Esophagus mucosa (tissue), 1 donor: ENCODE data around the gene ALG6. TPM values are rescaled to one million over a fixed set of nuclear protein-coding genes. Genes with fewer than 3 reads are reported as not detected.

Experiments
- ATAC-seq: fragments of 200-7000 bp; cut with Tn5 transposase; one replicate; pipeline ENCODE4 v1.9.1; 2020
- total RNA-seq: library from RNA; stranded (reverse); gene quantifications from one replicate; pipeline ENCODE4 v1.2.4, GENCODE V29; 2023
- donor health status: DM: yes; HTN: yes; CAD: no.

Gene ALG6
- total RNA-seq = 12.3 TPM

- peak; percentile 99 for ATAC-seq
Observed at GRCh38 chr1:63367215-63368103, at the start of gene ALG6. ALG6 (plus strand) TSS chr1:63367627; CDS start chr1:63370978, 3,351 bp downstream.

DNA sequence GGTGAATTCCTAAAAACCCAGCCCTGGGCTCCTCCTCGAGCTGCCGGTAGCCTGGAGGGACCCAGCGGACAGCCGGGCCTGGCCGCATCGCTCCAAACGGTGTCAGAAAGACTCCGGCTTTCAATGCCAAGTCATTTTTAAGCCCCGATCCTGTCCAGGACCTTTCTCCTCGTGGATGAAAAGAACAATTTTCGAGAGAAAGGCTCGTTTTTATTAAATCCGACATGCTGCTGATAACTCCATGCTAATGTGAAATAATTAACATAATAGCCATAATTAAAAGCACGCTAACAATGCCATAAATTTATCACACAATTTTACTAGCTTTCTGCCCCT is 49.6 kb upstream of the ALG6 start:
- ATAC-seq = no peak

DNA sequence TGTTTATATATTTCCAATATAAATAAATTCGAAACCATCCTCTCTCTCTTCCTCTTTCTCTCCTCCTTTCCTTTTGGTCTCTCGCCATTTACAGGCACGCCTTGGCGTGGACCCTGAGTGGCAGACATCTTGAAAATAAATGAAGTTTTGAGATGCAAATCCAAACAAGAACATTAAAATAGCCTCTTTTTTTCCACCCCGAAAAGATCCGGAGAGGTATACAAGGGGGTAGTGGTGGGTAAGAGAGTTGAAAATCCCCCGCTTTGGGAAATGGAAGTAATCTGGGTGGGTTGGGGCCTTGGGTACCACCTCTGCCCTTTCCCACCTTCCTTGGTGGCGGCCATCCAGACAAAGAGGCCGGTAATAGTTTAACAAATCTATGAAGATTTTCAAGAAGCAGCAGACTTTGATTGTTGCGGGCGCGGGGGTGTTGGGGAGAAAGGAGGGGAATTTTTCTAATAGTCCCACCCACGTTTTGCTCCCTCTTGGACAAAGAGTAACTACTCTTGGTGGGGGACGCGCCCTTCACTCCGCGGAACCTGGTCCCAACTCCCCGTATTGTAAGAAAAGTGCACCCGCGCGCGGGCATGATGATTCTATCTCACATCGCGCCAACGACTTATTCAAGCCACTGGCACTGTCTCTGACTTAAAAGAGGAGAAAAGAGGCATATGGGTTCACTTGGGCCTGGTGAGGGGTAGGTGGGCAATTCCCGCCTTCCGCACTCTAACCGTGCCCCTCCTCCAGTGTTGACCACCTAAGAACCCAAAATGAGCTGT is 49.0 kb upstream of the ALG6 start:
- ATAC-seq = no peak

DNA sequence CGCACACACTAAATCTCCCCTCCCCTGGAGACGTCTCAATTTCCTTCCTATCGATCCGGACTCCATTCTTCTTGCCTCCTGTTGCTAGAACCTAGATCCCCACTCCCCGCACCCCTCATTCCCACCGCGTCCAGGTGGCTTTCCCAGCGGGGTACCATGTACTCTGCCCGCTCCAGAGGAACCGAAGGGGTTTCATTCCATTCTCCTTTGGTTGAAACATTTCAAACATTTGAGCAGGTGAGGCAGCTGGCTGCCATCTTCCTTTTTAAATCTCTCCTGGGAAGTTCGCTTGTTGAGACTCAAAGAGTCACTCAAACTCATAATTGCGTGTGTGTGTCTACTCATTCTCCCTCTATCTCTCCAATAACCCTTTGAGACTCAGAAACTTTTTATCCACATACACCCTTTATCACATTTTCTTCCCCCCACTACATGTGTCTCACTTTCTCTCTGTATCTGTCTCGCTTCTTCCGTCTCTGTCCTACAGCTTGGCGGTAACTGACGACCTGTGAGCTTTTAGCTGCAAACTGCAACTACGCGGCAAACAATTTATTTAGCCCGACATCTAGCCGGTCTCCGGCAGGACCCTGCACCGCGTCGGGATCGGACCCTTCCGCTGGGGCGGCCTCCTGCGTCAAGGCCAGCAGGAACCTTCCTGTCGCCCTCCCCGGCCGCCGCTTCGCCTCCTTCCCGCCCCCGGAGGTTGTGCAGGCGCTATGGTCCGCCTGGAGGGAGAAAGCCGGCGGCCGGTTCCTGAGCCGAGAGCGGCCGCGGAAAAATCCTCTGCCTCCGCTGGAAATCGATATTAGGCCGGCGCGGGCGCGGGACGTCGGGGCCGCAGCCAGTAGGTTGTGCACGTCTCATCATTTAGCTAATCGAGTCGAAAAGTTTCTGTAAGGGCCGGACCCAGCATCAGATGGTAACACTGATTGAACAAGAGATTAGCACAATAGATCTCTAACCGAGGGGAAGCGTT is 48.1 kb upstream of the ALG6 start:
- ATAC-seq = no peak

DNA sequence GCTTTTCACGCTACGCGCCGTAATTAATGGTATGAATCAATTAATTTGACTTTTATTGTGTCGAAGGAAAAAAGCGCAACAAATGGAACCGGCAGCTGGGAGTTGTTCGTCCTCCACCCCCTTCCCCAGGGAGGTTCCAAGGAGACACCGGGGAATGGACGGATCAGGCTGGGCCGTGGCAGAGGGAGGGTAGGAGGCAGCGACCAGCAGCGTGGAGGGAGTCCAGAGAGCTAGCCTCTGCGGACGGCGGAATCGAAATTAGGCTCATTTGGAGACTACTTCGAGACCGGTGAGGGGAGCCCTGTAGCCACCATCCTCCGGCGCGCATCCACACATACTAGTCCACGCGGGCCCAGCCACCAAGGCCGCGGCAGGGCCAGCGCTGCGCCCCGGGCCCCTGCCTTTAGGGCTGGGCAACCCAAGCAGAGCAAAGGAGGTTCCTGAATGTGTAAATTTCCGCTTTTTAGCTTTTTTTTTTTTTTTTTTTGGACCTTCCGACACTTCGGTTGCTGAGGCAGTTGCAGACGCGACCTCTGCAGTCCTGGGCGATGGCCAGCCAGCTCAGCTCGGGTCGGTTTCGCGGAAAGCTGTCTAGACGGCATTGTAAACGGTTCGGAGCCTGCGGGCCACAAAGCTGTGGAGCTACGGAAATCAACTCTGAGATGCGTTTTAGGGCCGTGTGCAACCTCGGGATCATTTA is 47.3 kb upstream of the ALG6 start:
- ATAC-seq = no peak

DNA sequence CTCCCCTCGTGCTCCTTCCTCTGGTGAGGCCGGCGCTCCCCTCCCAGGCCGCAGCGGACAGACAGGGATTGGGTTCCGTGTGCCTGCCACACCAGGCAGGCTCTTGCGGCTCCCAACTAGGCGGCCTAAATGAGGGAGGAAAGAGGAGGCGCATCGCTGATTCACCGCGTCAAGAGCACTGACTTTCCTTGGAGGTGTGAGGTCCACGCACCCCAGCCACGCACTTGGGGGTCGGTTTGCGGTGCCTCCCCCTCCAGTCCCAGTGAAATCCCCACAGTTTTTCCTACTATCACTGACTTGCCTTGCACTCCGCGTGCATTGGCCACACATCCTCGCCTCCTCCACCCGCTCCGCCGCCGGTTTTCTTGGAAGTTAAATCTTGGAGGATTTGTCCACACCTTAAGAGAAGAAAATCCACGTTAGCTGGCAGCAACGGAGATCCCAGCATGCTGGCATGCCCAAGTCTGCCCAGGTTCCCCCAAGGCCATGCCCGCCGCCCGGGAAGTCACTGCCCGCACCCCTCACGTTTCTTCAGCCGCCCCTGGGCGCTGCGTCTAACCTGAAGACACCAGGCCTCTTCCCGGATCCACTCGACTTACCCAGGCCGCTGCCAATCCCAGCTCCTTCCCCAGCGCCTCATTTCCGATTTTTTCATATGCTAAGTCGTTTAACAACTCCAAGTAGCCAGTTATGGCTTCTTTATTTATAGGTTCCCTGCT is 46.2 kb upstream of the ALG6 start:
- ATAC-seq = no peak

DNA sequence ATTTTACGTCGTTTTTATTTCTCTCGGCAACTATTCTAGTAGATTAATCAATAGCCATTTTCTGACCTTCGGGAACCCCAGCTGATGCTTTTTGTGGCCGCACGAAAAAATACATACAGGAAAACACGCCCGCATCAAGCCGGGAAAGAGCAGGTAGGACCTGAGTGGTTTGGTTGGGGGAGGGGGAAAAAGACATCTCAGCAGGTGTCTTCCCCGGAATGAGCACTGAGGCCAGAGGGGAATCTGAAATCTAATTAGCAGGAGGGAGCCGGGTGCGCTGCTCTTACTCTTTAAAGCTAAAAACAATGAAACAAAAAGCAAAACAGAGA is 45.7 kb upstream of the ALG6 start:
- ATAC-seq = no peak

DNA sequence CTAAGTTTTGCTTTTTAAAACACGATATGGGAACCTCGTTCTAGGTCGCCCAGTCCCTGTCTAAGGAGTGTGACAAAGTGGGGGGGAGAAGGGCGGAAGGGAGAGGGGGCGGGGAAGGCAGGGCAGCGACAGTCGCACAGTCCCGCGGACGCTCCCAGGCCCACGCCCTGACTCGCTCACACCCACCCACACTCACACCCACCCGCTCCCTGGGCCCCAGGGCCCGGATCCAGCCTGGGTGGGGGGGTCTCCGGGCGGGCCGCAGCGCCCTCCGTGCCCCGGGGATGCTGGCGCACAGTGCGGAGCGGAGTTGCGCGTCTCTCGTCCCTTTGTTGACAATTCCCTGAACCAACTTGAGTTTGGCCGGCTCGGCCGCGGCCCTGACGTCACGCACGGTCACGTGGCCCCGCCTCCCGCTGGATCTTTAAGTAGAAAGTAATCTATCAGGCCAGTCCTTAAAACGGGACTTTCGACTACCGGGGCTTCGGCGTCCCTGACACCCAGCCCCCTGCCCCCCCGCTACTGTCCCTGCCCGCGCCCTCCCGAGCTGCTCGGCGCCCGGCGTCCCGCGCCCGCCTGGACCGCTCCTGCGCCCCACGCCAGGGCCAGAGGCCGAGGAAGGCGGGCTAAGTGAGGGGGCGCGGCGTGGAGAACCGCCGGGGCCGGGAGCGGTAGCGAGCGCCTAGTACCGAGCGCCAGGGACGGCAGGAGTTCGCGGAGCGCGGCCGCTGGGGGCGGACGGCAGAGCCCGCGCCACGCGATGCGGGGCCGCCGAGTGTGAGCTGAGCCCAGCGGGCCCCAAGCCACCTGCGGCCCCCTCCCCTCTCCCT is 45.1 kb upstream of the ALG6 start, which contains the start of gene FOXD3:
TSS of gene FOXD3 (plus strand) at position 454 of the 830 bp plus-strand sequence. CDS start 492 bp downstream, outside the sequence.
- peak; percentile 55 for ATAC-seq

GRCh38 chr1:63322944-63323864 is 44.2 kb upstream of the ALG6 start:
- ATAC-seq = no peak

GRCh38 chr1:63323865-63324778 is 43.3 kb upstream of the ALG6 start:
- no peak for ATAC-seq

GRCh38 chr1:63324779-63325119 is 42.7 kb upstream of the ALG6 start:
- no peak for ATAC-seq

- no peak for ATAC-seq
Observed at GRCh38 chr1:63325279-63325985, 42.0 kb upstream of the ALG6 start.

DNA sequence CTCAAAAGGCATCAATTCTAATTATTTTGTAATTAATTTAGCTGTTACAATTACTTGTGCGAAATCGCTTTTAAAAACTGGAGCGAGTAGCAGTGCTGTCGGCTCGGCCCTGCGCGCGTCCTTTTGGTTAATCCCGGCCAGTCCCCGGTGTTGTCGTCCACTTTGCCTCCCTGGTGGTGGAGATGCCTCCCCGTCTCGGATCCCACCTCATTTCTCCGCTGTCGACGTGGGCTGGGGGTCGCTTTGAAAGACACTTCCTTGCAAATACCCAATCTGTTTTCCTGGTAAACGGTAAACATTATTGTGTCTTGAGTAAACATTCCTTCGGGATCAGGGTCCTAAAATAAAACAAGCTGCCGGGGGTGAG is 41.3 kb upstream of the ALG6 start:
- ATAC-seq = no peak

DNA sequence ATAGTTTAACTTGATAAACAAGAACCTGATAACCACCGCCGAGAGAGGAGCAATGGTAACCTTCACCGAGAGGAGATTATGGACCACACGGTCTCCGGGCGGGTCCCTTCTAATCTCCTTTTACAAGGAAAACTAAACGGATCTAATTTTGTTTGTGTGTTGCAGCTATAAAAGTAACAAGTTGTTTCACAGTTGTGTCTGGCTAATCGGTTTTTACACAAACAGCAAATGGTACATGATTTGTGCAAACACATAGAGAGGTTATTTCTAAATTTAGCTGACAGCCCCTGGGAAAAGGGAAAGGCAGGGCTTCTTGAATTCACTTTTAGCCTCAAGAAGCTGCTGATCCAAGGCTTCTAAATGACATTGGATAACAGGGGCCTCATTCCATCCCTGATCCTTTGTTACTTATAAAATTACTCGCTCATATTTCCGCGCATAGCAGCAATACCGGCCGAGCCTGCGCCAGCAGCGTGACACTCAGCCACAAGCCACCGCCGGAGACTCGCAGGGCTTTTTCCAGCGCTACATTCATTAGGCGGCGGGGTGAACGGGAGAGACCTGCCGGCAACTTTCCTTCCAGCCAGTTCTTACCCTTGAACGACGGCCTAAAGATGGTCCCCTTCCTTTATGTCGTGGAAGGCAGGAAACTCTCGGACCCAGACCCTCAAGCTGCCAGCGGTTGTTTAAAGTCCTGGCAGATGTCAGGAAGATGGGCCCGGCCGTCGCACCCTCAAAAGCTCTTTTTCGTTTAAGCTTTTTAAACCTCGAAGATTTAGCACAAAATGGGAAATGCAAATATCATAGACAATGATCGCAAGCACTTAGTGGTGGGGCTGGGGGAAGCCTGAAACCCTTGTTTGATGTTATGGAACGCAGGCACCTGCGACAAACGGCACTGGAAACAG is 40.7 kb upstream of the ALG6 start:
- ATAC-seq = no peak

- peak; percentile 71 for ATAC-seq
Observed at GRCh38 chr1:63327417-63328054, 39.9 kb upstream of the ALG6 start.

- no peak for ATAC-seq
Observed at GRCh38 chr1:63328122-63328521, 39.3 kb upstream of the ALG6 start.
